Limb (tissue), 2 donors: ENCODE results near the gene HAUS1.
A peak's percentile ranks its signal among the peaks of the same experiment; 100 is the strongest.

Experiments
- DNase-seq, 2 donors: peaks; one replicate each; pipeline ENCODE4 v3.0.0-alpha.2; 2016; ENCODE audit errors: extremely low spot score in 2 of 2

Gene HAUS1

GRCh38 chr18:46104128-46104911 lies at the start of gene HAUS1:
Gene HAUS1, plus strand, starts transcription at chr18:46104385. Its CDS starts 27 bp downstream, at chr18:46104412.
- peak; percentile 92 to 95 for DNase-seq

DNA sequence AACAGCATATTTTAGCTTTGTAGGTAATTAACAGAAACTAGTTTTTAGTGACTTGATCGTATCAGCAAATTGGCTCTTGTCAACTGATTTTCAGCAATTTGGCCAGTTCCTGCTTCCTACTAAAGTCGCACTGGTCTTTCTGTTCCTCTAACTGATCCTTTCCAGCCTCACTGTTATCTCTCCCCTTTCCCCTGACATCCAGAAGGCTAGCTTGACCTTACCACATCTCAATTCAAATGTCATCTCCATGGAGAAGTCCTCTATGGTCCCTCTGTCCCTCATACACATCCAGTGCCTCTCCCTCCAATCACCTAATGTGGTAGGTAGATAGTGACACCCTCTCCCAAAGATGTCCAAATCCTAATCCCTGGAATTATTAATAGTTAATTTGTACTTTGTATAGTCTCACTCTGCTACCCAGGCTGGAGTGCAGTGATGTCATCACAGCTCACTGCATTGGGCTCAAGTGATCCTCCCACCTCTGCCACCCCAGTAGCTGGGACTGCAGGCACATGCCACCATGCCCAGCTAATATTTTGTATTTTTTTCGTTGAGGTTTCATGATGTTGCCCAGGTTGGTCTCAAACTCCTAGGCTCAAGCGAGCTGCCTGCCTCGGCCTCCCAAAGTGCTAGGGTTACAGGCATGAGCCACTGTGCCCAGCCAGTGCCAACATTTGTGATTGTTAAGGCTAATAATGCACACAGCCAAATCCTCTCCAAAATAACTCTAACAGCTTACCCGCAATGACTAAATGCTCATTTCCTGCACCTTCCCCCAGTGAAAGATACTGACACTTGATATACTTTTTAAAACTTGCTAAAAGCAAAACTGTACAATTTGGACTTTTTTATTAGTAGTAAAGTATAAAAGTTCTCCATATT lies 49.0 kb upstream of the HAUS1 start:
- no peak for DNase-seq

- no peak for DNase-seq
These were observed 48.4 kb upstream of the HAUS1 start for GRCh38 chr18:46055838-46056230.

GRCh38 chr18:46060359-46060841 lies 43.8 kb upstream of the HAUS1 start:
- DNase-seq: no peak

GRCh38 chr18:46061387-46061786 lies 42.8 kb upstream of the HAUS1 start:
- DNase-seq: no peak

DNA sequence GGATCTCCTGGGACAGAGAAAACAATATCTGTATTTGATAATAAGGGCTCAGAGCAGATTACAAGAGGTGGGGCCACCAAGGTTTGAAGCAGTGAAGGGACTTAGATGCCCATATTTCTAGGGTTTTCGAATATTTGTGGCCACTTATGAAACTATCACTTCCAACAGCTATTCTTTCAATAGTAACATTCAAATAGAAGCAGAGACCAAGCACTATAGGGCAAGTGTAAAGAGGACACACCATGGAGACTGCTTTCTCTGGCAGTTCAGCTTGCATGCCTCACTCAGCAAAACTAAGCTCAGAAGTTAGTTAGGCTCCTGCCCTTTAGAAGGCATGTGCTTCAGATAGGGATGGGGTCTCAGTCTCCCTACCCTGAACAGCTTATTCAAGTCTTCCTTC lies 42.4 kb upstream of the HAUS1 start:
- no peak for DNase-seq

GRCh38 chr18:46062781-46063180 lies 41.4 kb upstream of the HAUS1 start:
- DNase-seq: no peak

DNA sequence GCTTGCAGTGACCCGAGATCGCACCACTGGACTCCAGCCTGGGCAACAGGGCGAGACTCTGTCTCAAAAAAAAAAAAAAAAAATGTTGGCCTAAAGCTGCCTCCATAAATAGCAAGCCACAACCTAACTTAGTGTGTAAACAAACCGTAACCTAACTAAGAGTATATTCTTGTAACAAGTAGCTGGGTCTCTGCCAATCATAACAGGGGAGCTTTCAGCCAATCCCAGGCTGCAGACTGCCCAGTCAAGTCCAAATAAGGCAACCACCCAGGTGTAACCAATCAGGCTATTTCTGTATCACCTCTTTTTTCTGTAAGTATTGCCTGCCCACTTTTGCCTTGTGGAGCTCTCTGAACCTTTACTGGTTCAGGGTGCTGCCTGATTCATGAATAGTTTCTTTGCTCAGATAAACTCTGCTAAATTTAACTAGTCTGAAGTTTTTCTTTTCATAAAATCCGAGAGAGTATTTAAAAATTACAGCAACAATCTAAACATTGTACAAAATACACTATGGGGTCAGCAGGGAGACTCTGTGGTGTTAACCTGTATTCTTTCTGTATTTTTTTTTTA lies 36.7 kb upstream of the HAUS1 start:
- DNase-seq: no peak

- no peak for DNase-seq
These were observed 35.4 kb upstream of the HAUS1 start for GRCh38 chr18:46068763-46069162.

- no peak for DNase-seq
These were observed 34.7 kb upstream of the HAUS1 start for GRCh38 chr18:46069524-46069923.

DNA sequence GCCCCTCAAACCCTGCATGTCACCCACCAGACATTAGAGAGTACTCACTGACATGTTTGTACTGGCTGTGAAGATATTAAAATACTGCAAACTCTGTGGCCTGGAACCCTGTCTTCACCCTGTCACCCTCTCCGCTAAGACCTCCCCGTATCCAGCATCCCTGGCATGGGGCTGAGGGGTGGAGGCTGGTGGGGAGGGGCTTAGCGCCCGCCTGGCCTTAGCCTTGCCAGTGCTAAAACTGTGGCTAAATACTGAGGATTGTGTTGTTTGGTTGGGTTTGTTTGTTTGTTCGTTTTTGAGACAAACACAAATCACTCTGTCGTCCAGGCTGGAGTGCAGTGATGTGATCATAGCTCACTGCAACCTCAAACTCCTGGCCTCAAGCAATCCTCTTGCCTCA lies 34.0 kb upstream of the HAUS1 start:
- no peak for DNase-seq

DNA sequence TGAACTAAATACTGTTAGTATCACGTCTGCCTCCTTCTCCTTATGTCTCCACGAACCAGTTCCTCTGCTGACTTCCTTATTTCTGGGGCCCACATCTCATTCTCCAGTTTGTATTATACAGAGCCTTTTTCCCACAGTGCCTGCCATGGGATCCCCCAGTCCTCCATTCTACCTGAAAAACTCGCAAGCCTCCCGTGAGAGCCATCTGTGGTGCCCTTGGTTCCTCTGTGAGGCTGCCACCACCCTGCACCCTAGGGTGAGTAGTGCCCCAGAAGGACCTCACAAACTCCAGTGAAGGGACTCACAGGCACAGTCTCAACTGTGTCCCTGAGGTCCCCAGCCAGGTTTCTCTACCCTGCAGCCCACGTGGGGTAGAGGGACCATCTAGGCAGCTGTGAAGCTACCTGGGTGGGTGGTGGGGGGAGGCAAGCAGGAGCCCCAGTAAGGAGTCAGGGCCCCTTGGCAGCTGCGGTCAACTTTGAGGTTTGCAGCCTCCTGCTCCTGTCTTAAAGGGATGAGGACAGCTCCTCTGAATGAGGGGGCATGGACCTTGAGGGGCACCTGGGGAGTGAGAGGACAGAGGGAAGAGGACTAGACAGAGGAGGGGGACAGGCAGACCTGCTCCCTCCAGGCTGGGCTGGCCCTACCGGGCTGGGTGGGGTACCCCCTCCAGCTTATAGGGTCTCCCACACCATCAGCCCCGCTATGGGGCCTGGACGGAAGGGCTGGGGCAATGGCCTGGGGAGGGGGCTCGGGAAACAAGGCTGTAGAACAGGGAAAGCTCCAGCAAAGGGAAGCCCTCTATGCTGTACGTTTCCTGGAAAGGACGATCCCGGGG lies 33.2 kb upstream of the HAUS1 start:
- DNase-seq: no peak

DNA sequence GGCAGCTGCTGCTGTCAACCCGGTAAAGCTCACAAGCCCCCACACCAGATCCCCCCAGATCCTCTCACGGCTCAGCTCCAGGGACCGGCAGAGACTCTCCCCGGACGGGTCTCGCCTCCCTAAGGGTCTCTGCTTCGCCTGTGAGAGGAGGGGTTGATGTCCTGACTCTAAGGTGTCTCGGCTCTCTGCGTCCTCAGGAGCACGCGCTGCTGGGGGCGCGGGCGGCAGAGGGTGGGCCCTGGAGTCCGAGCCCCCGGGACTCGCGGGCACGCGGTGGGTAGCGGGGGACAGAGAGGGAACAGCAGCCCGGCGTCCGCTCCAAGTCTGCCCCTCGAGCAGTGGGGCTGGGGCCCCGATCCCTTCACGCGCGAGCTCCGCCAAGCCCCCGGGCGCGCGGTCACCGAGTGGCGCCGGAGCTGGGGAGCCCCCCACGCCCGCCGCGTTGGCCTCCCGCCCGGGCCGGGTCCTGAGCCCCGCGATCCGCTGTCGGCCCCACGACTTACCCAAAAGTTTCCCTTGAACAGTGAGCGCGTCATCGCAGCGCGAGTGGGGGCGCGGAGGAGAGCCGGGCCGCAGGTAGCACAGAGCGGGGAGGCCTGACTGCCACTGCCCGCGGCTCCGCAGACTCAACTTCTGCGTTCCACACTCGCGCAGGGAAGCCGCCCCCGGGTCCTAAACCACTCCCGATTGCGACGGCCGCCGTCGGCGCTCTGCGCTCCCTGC lies 32.4 kb upstream of the HAUS1 start, which contains the start of gene PSTPIP2:
Gene PSTPIP2, minus strand, starts transcription at position 608 of the 723 bp plus-strand sequence. Its CDS starts 72 bp downstream, at position 536.
- peak; percentile 51 to 82 for DNase-seq

GRCh38 chr18:46072376-46072867 lies 31.8 kb upstream of the HAUS1 start:
- no peak for DNase-seq

GRCh38 chr18:46072959-46073358 lies 31.2 kb upstream of the HAUS1 start:
- no peak for DNase-seq

GRCh38 chr18:46073474-46074331 lies 30.5 kb upstream of the HAUS1 start:
- DNase-seq: peak; percentile 51 to 78

- DNase-seq: no peak
These were observed 24.8 kb upstream of the HAUS1 start for GRCh38 chr18:46079336-46079735.

GRCh38 chr18:46080156-46080555 lies 24.0 kb upstream of the HAUS1 start:
- no peak for DNase-seq

GRCh38 chr18:46084431-46084830 lies 19.8 kb upstream of the HAUS1 start:
- no peak for DNase-seq
